Measurements from ENCODE around the gene SMIM5. TPM values are rescaled to one million over a fixed set of nuclear protein-coding genes. Genes with fewer than 3 reads are reported as not detected.

Gene SMIM5
- polyA plus RNA-seq, 1 donor from 2014 or later = 0.59 TPM

DNA sequence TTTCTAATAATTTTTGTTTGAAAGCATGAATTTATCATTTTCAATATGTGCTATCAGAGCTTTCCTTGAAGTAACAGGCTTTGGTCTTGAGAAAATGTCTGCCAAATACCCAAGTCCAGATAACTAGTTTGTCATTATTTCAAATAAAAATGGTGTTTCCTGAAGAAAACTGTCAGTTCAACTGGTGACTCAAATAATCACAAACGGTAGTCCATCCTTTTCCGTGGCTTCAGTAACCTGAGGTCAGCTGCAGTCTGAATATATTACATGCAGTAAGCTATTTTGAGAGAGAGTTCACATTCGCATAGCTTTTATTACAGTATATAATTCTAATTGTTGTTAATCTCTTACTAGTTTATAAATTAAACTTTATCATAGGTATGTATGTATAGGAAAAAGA, 43.2 kb downstream of the SMIM5 start:
- H3K79me2 ChIP-seq (replicated peaks; ENCODE audit: insufficient read depth, low read length) = peaks cover 8% of the 10 kb centered on the region
- H4K20me1 ChIP-seq (ENCODE audit: insufficient read depth) = no peaks in the 10 kb centered on the region
- H3K36me3 ChIP-seq (ENCODE audit: insufficient read depth, low read length) = no peaks in the 10 kb centered on the region
- H3K27ac ChIP-seq (ENCODE audit: low read length) = no peak overlapping the region
- no peaks in the 10 kb centered on the region for H3K9me2 ChIP-seq (ENCODE audit: insufficient read depth, low read length)
- TF ChIP-seq SMC3 (conservative IDR thresholded peaks at IDR 0.05; ENCODE audit: poor library complexity) = no peak
- TF ChIP-seq EP300 (conservative IDR thresholded peaks at IDR 0.05; ENCODE audit: poor library complexity, severe bottlenecking) = no peak
- no peak for TF ChIP-seq MXI1 (conservative IDR thresholded peaks at IDR 0.05; ENCODE audit: poor library complexity, severe bottlenecking)
- no peak for TF ChIP-seq POLR2AphosphoS5 (IDR thresholded peaks at IDR 0.05)
- no peak for TF ChIP-seq EZH2 (IDR thresholded peaks at IDR 0.05; ENCODE audit: borderline replicate concordance, insufficient read depth, low read length, poor library complexity, severe bottlenecking)
- TF ChIP-seq RAD21 (conservative IDR thresholded peaks at IDR 0.05) = no peak
- TF ChIP-seq TAF1 (IDR thresholded peaks at IDR 0.05; ENCODE audit: low read depth) = no peak
- TF ChIP-seq, protein P1, sequence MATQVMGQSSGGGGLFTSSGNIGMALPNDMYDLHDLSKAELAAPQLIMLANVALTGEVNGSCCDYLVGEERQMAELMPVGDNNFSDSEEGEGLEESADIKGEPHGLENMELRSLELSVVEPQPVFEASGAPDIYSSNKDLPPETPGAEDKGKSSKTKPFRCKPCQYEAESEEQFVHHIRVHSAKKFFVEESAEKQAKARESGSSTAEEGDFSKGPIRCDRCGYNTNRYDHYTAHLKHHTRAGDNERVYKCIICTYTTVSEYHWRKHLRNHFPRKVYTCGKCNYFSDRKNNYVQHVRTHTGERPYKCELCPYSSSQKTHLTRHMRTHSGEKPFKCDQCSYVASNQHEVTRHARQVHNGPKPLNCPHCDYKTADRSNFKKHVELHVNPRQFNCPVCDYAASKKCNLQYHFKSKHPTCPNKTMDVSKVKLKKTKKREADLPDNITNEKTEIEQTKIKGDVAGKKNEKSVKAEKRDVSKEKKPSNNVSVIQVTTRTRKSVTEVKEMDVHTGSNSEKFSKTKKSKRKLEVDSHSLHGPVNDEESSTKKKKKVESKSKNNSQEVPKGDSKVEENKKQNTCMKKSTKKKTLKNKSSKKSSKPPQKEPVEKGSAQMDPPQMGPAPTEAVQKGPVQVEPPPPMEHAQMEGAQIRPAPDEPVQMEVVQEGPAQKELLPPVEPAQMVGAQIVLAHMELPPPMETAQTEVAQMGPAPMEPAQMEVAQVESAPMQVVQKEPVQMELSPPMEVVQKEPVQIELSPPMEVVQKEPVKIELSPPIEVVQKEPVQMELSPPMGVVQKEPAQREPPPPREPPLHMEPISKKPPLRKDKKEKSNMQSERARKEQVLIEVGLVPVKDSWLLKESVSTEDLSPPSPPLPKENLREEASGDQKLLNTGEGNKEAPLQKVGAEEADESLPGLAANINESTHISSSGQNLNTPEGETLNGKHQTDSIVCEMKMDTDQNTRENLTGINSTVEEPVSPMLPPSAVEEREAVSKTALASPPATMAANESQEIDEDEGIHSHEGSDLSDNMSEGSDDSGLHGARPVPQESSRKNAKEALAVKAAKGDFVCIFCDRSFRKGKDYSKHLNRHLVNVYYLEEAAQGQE (IDR thresholded peaks at IDR 0.05; ENCODE audit: borderline replicate concordance) = no peak
- TF ChIP-seq, protein P2, sequence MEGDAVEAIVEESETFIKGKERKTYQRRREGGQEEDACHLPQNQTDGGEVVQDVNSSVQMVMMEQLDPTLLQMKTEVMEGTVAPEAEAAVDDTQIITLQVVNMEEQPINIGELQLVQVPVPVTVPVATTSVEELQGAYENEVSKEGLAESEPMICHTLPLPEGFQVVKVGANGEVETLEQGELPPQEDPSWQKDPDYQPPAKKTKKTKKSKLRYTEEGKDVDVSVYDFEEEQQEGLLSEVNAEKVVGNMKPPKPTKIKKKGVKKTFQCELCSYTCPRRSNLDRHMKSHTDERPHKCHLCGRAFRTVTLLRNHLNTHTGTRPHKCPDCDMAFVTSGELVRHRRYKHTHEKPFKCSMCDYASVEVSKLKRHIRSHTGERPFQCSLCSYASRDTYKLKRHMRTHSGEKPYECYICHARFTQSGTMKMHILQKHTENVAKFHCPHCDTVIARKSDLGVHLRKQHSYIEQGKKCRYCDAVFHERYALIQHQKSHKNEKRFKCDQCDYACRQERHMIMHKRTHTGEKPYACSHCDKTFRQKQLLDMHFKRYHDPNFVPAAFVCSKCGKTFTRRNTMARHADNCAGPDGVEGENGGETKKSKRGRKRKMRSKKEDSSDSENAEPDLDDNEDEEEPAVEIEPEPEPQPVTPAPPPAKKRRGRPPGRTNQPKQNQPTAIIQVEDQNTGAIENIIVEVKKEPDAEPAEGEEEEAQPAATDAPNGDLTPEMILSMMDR (IDR thresholded peaks at IDR 0.05; ENCODE audit: poor library complexity, severe bottlenecking) = no peak
- H3K9me3 ChIP-seq (ENCODE audit: low read length) = no peaks in the 10 kb centered on the region
- H3K9ac ChIP-seq (ENCODE audit: low read length) = no peak overlapping the region
- no peak overlapping the region for H3K4me2 ChIP-seq (ENCODE audit: low read length)
- no peaks in the 10 kb centered on the region for H3K27me3 ChIP-seq (ENCODE audit: insufficient read depth, low read depth, low read length)
- H2AFZ ChIP-seq (ENCODE audit: low read depth, low read length) = no peak overlapping the region
- no peak overlapping the region for H3K4me3 ChIP-seq (ENCODE audit: low read length)
- H3F3A ChIP-seq (ENCODE audit: insufficient read depth, low read length, poor library complexity, severe bottlenecking) = no peaks in the 10 kb centered on the region

DNA sequence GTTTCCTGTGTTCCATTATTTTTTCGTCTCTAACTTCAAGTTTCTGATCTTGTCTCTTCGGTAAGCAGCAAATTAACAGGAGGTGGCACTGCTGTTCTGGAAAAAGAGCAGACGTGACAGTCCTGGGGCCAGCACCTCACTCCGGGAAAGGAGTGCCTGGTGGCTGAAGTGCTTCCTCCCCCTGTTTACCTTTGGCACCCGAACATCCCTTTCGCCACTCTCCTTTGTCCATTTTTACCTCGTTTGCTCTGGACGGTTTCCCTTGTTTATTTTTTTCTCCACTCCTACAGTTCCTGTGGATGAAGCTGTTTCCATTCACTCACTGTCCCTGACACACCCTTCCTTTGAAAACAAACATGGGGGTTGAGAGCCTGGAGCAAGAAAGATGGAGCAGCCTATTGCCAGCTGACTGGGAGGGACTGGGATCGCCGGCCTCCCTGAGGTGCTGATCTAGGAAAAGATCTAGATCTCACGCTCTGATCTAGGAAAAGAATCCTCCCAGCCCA, 46.5 kb downstream of the SMIM5 start:
- Histone ChIP-seq H3K4me3 (ENCODE audit: low read length) (no peak overlapping the region), H3K27me3 (ENCODE audit: insufficient read depth, low read depth, low read length) (no peaks in the 10 kb centered on the region), H4K20me1 (ENCODE audit: insufficient read depth) (no peaks in the 10 kb centered on the region), H3K9me3 (ENCODE audit: low read length) (no peaks in the 10 kb centered on the region), H3K9ac (ENCODE audit: low read length) (no peak overlapping the region), H3K36me3 (ENCODE audit: insufficient read depth, low read length) (no peaks in the 10 kb centered on the region), H3F3A (ENCODE audit: insufficient read depth, low read length, poor library complexity, severe bottlenecking) (no peaks in the 10 kb centered on the region), H3K4me2 (ENCODE audit: low read length) (no peak overlapping the region), H3K27ac (ENCODE audit: low read length) (no peak overlapping the region), H3K9me2 (ENCODE audit: insufficient read depth, low read length) (no peaks in the 10 kb centered on the region), H2AFZ (ENCODE audit: low read depth, low read length) (no peak overlapping the region), H3K79me2 (replicated peaks; ENCODE audit: insufficient read depth, low read length) (peaks cover 8% of the 10 kb centered on the region)
- no peak for TF ChIP-seq EP300 (conservative IDR thresholded peaks at IDR 0.05; ENCODE audit: poor library complexity, severe bottlenecking)
- no peak for TF ChIP-seq RAD21 (conservative IDR thresholded peaks at IDR 0.05)
- no peak for TF ChIP-seq SMC3 (conservative IDR thresholded peaks at IDR 0.05; ENCODE audit: poor library complexity)
- no peak for TF ChIP-seq POLR2AphosphoS5 (IDR thresholded peaks at IDR 0.05)
- TF ChIP-seq TAF1 (IDR thresholded peaks at IDR 0.05; ENCODE audit: low read depth) = no peak
- TF ChIP-seq, protein P2 (IDR thresholded peaks at IDR 0.05; ENCODE audit: poor library complexity, severe bottlenecking) = no peak
- TF ChIP-seq EZH2 (IDR thresholded peaks at IDR 0.05; ENCODE audit: borderline replicate concordance, insufficient read depth, low read length, poor library complexity, severe bottlenecking) = no peak
- TF ChIP-seq, protein P1 (IDR thresholded peaks at IDR 0.05; ENCODE audit: borderline replicate concordance) = no peak
- TF ChIP-seq MXI1 (conservative IDR thresholded peaks at IDR 0.05; ENCODE audit: poor library complexity, severe bottlenecking) = no peak
